Retinal pigment epithelial cell (primary cell): Measurements from ENCODE around the gene GALNT5.

Experiments
- DNase-seq: peaks from one replicate; pipeline ENCODE4 v3.0.0-alpha.2; 2010; ENCODE audit warnings: low read depth
- H3K4me3 ChIP-seq: 2 replicates; pipeline ENCODE4 v1.5.1; 2011; ENCODE audit warnings: mild to moderate bottlenecking, low read length, control low read depth, moderate library complexity
- TF ChIP-seq, protein P1 (sequence below): conservative IDR thresholded peaks from 2 replicates; pipeline ENCODE4 v1.5.1; 2011; ENCODE audit warnings: low read depth, low read length, control low read depth, inconsistent platforms

GALNT5 gene

DNA sequence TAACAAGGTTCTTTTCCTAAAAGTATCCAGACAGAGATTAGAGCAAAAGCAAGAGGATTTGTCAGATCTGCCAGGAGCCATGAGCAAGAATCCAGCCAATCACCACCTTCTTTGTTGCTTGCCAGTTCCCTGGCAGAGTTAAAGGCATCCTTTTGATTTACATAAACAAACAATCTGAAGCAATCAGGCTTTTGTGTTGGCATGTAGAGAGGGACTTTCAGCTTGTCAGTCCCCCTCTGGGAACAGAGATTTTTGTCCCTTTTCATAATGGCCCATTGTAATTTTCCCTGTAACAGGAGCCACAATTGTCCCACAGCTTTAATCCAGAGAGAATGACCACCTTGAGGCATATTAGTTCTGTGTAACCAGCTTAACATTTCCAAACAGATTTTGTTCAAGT, 68.3 kb downstream of the GALNT5 start, which contains the start of gene ERMN:
ERMN (minus strand) TSS at position 39 of the 400 bp plus-strand sequence. CDS start 182 bp downstream, outside the sequence.
- DNase-seq, result no peak
- TF ChIP-seq, protein P1, sequence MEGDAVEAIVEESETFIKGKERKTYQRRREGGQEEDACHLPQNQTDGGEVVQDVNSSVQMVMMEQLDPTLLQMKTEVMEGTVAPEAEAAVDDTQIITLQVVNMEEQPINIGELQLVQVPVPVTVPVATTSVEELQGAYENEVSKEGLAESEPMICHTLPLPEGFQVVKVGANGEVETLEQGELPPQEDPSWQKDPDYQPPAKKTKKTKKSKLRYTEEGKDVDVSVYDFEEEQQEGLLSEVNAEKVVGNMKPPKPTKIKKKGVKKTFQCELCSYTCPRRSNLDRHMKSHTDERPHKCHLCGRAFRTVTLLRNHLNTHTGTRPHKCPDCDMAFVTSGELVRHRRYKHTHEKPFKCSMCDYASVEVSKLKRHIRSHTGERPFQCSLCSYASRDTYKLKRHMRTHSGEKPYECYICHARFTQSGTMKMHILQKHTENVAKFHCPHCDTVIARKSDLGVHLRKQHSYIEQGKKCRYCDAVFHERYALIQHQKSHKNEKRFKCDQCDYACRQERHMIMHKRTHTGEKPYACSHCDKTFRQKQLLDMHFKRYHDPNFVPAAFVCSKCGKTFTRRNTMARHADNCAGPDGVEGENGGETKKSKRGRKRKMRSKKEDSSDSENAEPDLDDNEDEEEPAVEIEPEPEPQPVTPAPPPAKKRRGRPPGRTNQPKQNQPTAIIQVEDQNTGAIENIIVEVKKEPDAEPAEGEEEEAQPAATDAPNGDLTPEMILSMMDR, result no peak

DNA sequence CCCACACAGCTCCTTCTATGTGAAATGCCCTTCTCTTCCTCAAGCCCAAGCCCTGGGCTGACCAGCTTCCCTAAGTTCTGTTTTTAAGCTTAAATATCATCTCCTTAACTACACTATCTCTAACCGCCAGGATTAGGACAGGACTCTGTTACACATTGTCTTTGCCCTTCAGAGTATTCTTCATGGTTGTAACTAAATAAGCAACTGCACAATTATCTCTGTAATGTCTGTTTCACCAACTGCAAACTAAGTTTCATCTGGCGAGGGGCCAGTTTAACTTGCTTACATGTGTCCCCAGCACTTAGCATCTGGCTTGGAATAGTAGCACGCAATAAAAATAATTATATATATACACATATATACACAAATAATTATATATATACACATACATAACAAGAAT, 69.2 kb downstream of the GALNT5 start:
- TF ChIP-seq, protein P1, result no peak
- H3K4me3 ChIP-seq, result no peak overlapping the region
- no peak for DNase-seq

More for the DNA sequence above, 68.3 kb downstream of the GALNT5 start, which contains the start of gene ERMN:
- no peak within 1 kb of the TSS for H3K4me3 ChIP-seq

DNA sequence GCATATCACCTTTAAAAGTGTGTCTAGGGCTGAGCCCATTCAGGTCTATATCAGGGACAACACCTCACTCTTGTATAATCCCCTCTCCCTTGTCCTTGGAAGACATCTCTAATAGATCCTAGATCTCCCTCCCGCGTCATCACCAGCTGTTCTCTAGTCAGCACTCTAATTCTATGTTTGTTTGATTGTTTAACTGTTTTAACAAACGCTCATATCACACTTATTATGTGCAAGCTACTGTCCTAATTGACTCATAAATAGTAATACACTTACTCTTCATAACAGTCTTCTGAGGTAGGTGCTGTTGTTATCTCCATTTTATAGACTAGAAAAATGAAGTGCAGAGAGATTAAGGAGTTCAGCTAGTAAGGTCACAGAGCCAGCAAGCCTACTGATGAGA, 69.7 kb downstream of the GALNT5 start:
- H3K4me3 ChIP-seq, result no peak overlapping the region
- TF ChIP-seq, protein P1, result no peak
- DNase-seq, result no peak

DNA sequence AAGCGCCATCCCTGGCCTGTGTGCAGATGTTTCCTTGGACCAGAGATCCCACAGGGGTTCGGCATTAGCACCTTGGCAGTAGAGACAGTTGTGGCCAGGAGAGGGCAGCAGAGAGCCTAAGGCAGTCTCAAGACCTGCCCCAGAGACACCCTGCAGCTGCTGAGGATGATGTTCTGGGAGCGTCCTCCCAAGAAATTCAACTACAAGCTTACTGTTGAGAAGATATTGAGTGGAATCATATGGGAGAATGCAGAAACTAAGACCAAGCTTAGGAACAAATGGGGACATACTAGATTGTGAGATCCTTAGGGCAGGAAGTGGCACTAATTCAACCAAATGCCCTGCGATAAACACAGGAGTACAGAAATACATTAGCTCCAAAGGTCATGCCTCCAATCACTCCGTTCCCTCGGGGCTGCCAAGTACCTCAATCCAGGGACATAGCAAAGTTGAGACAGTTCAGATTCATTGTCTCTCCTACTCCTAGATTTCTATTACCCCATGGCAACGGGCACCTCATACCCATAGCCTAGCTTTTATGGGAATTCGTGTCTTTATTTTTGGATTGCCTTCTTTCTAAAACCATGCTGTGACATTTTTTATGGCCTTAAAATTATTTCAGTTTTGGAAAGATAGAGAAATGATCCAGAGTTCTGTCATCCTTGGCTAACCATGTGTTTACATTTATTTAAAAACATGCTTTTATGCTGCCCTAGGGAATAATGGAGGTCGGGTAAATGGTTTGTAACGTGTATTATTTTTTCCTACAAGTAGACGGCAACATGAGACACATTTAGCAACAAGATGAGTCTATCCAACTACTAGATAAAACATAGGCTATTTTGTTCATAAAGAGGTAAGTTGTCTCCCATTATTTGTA, 70.4 kb downstream of the GALNT5 start:
- H3K4me3 ChIP-seq, result no peak overlapping the region

GRCh38 chr2:157329524-157329923, 72.0 kb downstream of the GALNT5 start:
- TF ChIP-seq, protein P1, result no peak
- H3K4me3 ChIP-seq, result no peak overlapping the region
- DNase-seq, result no peak

More for the DNA sequence above, 70.4 kb downstream of the GALNT5 start:
- no peak for DNase-seq
- TF ChIP-seq, protein P1, result peak; percentile 98

GRCh38 chr2:157333304-157334047, 76.0 kb downstream of the GALNT5 start:
- TF ChIP-seq, protein P1, result no peak
- DNase-seq, result no peak
- H3K4me3 ChIP-seq, result no peak overlapping the region
